Activated naive CD8-positive, alpha-beta T cell treated with anti-CD3 and anti-CD28 coated beads for 36 hours (primary cell): Measurements from ENCODE around the gene DNMT3L. TPM values are rescaled to one million over a fixed set of nuclear protein-coding genes. Genes with fewer than 3 reads are reported as not detected.

ENCODE experiments used
- DNase-seq: peaks from one replicate; pipeline ENCODE4 v3.0.0; 2021
- H3K27ac Mint-ChIP-seq: one replicate; pipeline ENCODE4 v1.8.0; 2022; ENCODE audit warnings: mild to moderate bottlenecking, moderate library complexity, mixed read lengths
- H3K27me3 Mint-ChIP-seq: one replicate; pipeline ENCODE4 v1.8.0; 2022; ENCODE audit warnings: mild to moderate bottlenecking, mixed read lengths
- H3K36me3 Mint-ChIP-seq: one replicate; pipeline ENCODE4 v1.8.0; 2021; ENCODE audit warnings: mild to moderate bottlenecking, mixed read lengths
- H3K4me1 Mint-ChIP-seq: one replicate; pipeline ENCODE4 v1.8.0; 2021; ENCODE audit warnings: mixed read lengths
- H3K4me3 Mint-ChIP-seq: one replicate; pipeline ENCODE4 v1.8.0; 2022; ENCODE audit warnings: mild to moderate bottlenecking, moderate library complexity, mixed read lengths
- H3K9me3 Mint-ChIP-seq: one replicate; pipeline ENCODE4 v1.8.0; 2022; ENCODE audit warnings: mixed read lengths
- total RNA-seq, 2 experiments: library from RNA; stranded (reverse); gene quantifications; one replicate each; pipeline ENCODE4 v1.2.3, GENCODE V29; 2021

Gene DNMT3L
- total RNA-seq, 2 experiments from 2014 or later = not detected

GRCh38 chr21:44271558-44272283, 10.0 kb upstream of the DNMT3L start:
- no peaks in the 10 kb centered on the region for H3K27me3 Mint-ChIP-seq
- no peak overlapping the region for H3K4me3 Mint-ChIP-seq
- DNase-seq = no peak
- H3K9me3 Mint-ChIP-seq = no peaks in the 10 kb centered on the region
- H3K36me3 Mint-ChIP-seq = no peaks in the 10 kb centered on the region
- no peak overlapping the region for H3K27ac Mint-ChIP-seq
- H3K4me1 Mint-ChIP-seq = no peaks in the 10 kb centered on the region

- H3K4me1 Mint-ChIP-seq = no peaks in the 10 kb centered on the region
- no peaks in the 10 kb centered on the region for H3K27me3 Mint-ChIP-seq
- no peak overlapping the region for H3K27ac Mint-ChIP-seq
- no peaks in the 10 kb centered on the region for H3K36me3 Mint-ChIP-seq
- no peak for DNase-seq
- no peak overlapping the region for H3K4me3 Mint-ChIP-seq
- no peaks in the 10 kb centered on the region for H3K9me3 Mint-ChIP-seq
Observed at GRCh38 chr21:44269090-44269489, 7.4 kb upstream of the DNMT3L start.

- Mint-ChIP-seq H3K36me3 (no peaks in the 10 kb centered on the region), H3K4me1 (no peaks in the 10 kb centered on the region), H3K4me3 (no peak overlapping the region), H3K27me3 (no peaks in the 10 kb centered on the region), H3K27ac (no peak overlapping the region), H3K9me3 (no peaks in the 10 kb centered on the region)
- no peak for DNase-seq
Observed at GRCh38 chr21:44267655-44268142, 6.0 kb upstream of the DNMT3L start.

- Mint-ChIP-seq H3K4me3 (no peak overlapping the region), H3K4me1 (no peaks in the 10 kb centered on the region), H3K9me3 (no peaks in the 10 kb centered on the region), H3K27ac (no peak overlapping the region), H3K27me3 (no peaks in the 10 kb centered on the region), H3K36me3 (no peaks in the 10 kb centered on the region)
- DNase-seq = no peak
Observed at GRCh38 chr21:44265734-44266270, 4.1 kb upstream of the DNMT3L start.

GRCh38 chr21:44263768-44264167, 2.1 kb upstream of the DNMT3L start:
- Mint-ChIP-seq H3K4me1 (no peaks in the 10 kb centered on the region), H3K4me3 (no peak overlapping the region), H3K36me3 (no peaks in the 10 kb centered on the region), H3K27me3 (no peaks in the 10 kb centered on the region), H3K27ac (no peak overlapping the region), H3K9me3 (no peaks in the 10 kb centered on the region)
- no peak for DNase-seq

GRCh38 chr21:44263221-44263760, 1.6 kb upstream of the DNMT3L start:
- H3K27me3 Mint-ChIP-seq = no peaks in the 10 kb centered on the region
- H3K4me1 Mint-ChIP-seq = no peaks in the 10 kb centered on the region
- no peak overlapping the region for H3K27ac Mint-ChIP-seq
- no peaks in the 10 kb centered on the region for H3K36me3 Mint-ChIP-seq
- DNase-seq = no peak
- no peak overlapping the region for H3K4me3 Mint-ChIP-seq
- no peaks in the 10 kb centered on the region for H3K9me3 Mint-ChIP-seq

- H3K36me3 Mint-ChIP-seq = no peaks in the 10 kb centered on the region
- H3K27ac Mint-ChIP-seq = no peak overlapping the region
- no peaks in the 10 kb centered on the region for H3K4me1 Mint-ChIP-seq
- no peak for DNase-seq
- H3K27me3 Mint-ChIP-seq = no peaks in the 10 kb centered on the region
- H3K9me3 Mint-ChIP-seq = no peaks in the 10 kb centered on the region
- no peak overlapping the region for H3K4me3 Mint-ChIP-seq
Observed at GRCh38 chr21:44262338-44263056, 800 bp upstream of the DNMT3L start.

- Mint-ChIP-seq H3K36me3 (no peaks in the 10 kb centered on the region), H3K9me3 (no peaks in the 10 kb centered on the region), H3K27me3 (no peaks in the 10 kb centered on the region), H3K4me1 (no peaks in the 10 kb centered on the region), H3K27ac (no peak overlapping the region), H3K4me3 (no peak overlapping the region)
- DNase-seq = no peak
Observed at GRCh38 chr21:44260791-44261631, 686 bp downstream of the DNMT3L start.

- no peaks in the 10 kb centered on the region for H3K36me3 Mint-ChIP-seq
- H3K27ac Mint-ChIP-seq = no peak overlapping the region
- peaks cover under 1% of the 10 kb centered on the region for H3K27me3 Mint-ChIP-seq
- H3K4me3 Mint-ChIP-seq = no peak overlapping the region
- no peaks in the 10 kb centered on the region for H3K9me3 Mint-ChIP-seq
- no peak for DNase-seq
- no peaks in the 10 kb centered on the region for H3K4me1 Mint-ChIP-seq
Observed at GRCh38 chr21:44260066-44260465, 1.6 kb downstream of the DNMT3L start.

- Mint-ChIP-seq H3K27me3 (peaks cover 7% of the 10 kb centered on the region), H3K4me1 (no peaks in the 10 kb centered on the region), H3K36me3 (no peaks in the 10 kb centered on the region), H3K4me3 (no peak overlapping the region), H3K27ac (no peak overlapping the region), H3K9me3 (no peaks in the 10 kb centered on the region)
- DNase-seq = no peak
Observed at GRCh38 chr21:44259082-44259705, 2.5 kb downstream of the DNMT3L start.

- H3K36me3 Mint-ChIP-seq = no peaks in the 10 kb centered on the region
- no peaks in the 10 kb centered on the region for H3K9me3 Mint-ChIP-seq
- no peak overlapping the region for H3K4me3 Mint-ChIP-seq
- no peaks in the 10 kb centered on the region for H3K4me1 Mint-ChIP-seq
- H3K27ac Mint-ChIP-seq = no peak overlapping the region
- peaks cover 11% of the 10 kb centered on the region for H3K27me3 Mint-ChIP-seq
- no peak for DNase-seq
Observed at GRCh38 chr21:44258056-44258725, 3.5 kb downstream of the DNMT3L start.

GRCh38 chr21:44255511-44255981, 6.2 kb downstream of the DNMT3L start:
- no peak overlapping the region for H3K4me3 Mint-ChIP-seq
- H3K36me3 Mint-ChIP-seq = no peaks in the 10 kb centered on the region
- H3K27ac Mint-ChIP-seq = no peak overlapping the region
- peaks cover 11% of the 10 kb centered on the region for H3K27me3 Mint-ChIP-seq
- no peak for DNase-seq
- no peaks in the 10 kb centered on the region for H3K9me3 Mint-ChIP-seq
- H3K4me1 Mint-ChIP-seq = no peaks in the 10 kb centered on the region

GRCh38 chr21:44253832-44254710, 7.6 kb downstream of the DNMT3L start:
- H3K4me1 Mint-ChIP-seq = no peaks in the 10 kb centered on the region
- no peaks in the 10 kb centered on the region for H3K36me3 Mint-ChIP-seq
- H3K4me3 Mint-ChIP-seq = no peak overlapping the region
- peaks cover 11% of the 10 kb centered on the region for H3K27me3 Mint-ChIP-seq
- H3K9me3 Mint-ChIP-seq = no peaks in the 10 kb centered on the region
- no peak overlapping the region for H3K27ac Mint-ChIP-seq
- DNase-seq = no peak
